GM12892 (cell line): ENCODE measurements around the gene LDLRAD4.

ENCODE experiments used
- POLR2A ChIP-seq: IDR thresholded peaks from 2 replicates; pipeline ENCODE4 v1.6.1; 2011; ENCODE audit warnings: low read depth, low read length, control low read depth
- POLR2AphosphoS5 ChIP-seq: IDR thresholded peaks from 2 replicates; pipeline ENCODE4 v1.6.1; 2011; ENCODE audit warnings: low read depth, low read length, control low read depth
- TAF1 ChIP-seq: IDR thresholded peaks from 2 replicates; pipeline ENCODE4 v1.6.1; 2011; ENCODE audit warnings: low read depth, mild to moderate bottlenecking, control low read depth, low read length, borderline replicate concordance

DNA sequence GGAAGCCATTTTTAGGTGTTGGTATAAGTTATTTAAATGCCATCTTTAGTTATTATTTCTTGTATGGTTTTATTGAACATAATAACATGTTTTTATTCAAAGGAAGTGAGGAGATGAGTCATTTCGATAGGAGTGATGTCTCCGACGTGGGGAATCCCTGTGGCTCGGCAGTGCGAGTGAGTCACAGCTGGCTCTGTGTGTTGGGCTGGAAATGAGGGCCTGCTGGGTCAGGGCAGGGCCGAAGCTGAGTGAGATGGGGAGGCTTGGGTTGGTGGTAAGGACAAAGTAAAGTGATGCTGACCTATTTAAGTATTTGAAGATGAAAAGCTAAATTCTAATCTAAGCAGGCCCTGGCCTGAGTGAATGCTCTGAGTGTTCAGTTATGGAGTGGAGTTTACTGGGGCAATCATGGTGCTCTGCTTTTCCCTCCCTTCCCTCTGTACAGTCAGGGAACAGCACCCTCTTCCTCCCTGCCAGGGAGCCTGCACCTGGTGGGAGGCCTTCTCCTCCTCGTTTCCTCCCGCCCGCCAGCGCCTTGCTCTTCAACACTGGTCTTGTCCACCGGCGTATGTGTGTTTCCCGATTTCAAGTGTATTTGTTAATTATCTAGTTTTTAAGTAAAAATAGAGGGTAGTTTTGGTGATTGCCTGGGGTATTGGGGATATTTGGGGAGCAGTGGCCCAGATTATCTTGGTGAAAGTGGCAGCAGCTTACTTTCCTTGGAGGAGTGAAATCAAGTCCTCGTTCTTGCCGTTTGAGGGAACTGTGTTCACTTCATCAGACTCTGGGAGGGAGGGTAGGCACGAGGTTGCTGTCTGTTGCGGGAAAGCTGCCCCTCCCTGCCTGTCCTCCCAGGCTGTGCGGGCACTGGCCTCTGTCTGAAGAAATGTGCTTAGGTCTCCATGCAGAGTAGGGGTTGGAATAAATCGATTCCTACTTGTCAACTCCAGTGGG, 157.0 kb downstream of the LDLRAD4 start:
- TF ChIP-seq POLR2AphosphoS5 (no peak), POLR2A (no peak), TAF1 (no peak)
